Stomach (tissue), 9 donors: ENCODE results near the gene CA12. TPM values are rescaled to one million over a fixed set of nuclear protein-coding genes. Genes with fewer than 3 reads are reported as not detected.
A peak's percentile ranks its signal among the peaks of the same experiment; 100 is the strongest.

Experiments
- DNase-seq, 2 donors: peaks; one replicate each; pipeline versions ENCODE4 v3.0.0 to v3.0.0-alpha.2; 2013 to 2019
- H3K27ac ChIP-seq, 5 donors: fragments of 200-600 bp in 4 of 5; sonication (generic) in 4 of 5; one replicate each; pipeline ENCODE4 v1.5.1; 2013 to 2019; ENCODE audit warnings: mild to moderate bottlenecking in 1 of 5, moderate library complexity in 1 of 5
- H3K27me3 ChIP-seq, 3 donors: fragments of 200-600 bp; sonication (generic); one replicate each; pipeline ENCODE4 v1.5.1; 2017 to 2019; ENCODE audit warnings: mixed run types in 1 of 3
- H3K36me3 ChIP-seq, 4 donors: fragments of 200-600 bp; sonication (generic); 1 replicate in 3 of 4; 2 replicates in 1 of 4; pipeline ENCODE4 v1.5.1; 2016 to 2019
- H3K4me1 ChIP-seq, 4 donors: fragments of 200-600 bp; sonication (generic); one replicate each; pipeline ENCODE4 v1.5.1; 2016 to 2019
- H3K4me3 ChIP-seq, 4 donors: fragments of 200-600 bp; sonication (generic) in 3 of 4; one replicate each; pipeline ENCODE4 v1.5.1; 2016 to 2019; ENCODE audit warnings: mild to moderate bottlenecking in 1 of 4
- H3K9me3 ChIP-seq, 4 donors: fragments of 200-600 bp; sonication (generic); one replicate each; pipeline ENCODE4 v1.5.1; 2016 to 2019
- CTCF ChIP-seq, 7 experiments: fragments of 450-650 bp in 4 of 7; fragments of 200-600 bp in 3 of 7; sonication (generic) in 3 of 7; IDR thresholded peaks; one replicate each; pipeline ENCODE4 v1.5.1; 2016 to 2019; ENCODE audit warnings: antibody characterized with exemption in 7 of 7, control low read depth in 2 of 7, mild to moderate bottlenecking in 1 of 7
- EP300 ChIP-seq: sonication (generic); formaldehyde crosslinking; IDR thresholded peaks from one replicate; pipeline ENCODE4 v1.6.1; 2017; ENCODE audit warnings: antibody characterized with exemption
- POLR2A ChIP-seq, 4 donors: fragments of 450-650 bp; IDR thresholded peaks; one replicate each; pipeline ENCODE4 v1.6.1; 2016; ENCODE audit warnings: antibody characterized with exemption in 4 of 4, control low read depth in 2 of 4, mild to moderate bottlenecking in 1 of 4, moderate library complexity in 1 of 4
- POLR2AphosphoS5 ChIP-seq, 3 donors: sonication (generic); formaldehyde crosslinking; IDR thresholded peaks; one replicate each; pipeline ENCODE4 v1.6.1; 2016; ENCODE audit warnings: antibody characterized with exemption in 3 of 3
- WGBS, 5 donors: extraction: QIAGEN DNeasy Blood & Tissue Kit in 3 of 5; methylation state at CpG; one replicate each; pipeline versions ENCODE4 v1.1.5 to v1.1.7; 2013 to 2018; 5-methylcytosine and 5-hydroxymethylcytosine counted together
- intact Hi-C: fragments of 100-400 bp; cut with DNase I; formaldehyde crosslinking; loops from one replicate; pipeline ENCODE4 v1.15.1; 2023; ENCODE audit warnings: low total_unique reads
- polyA plus RNA-seq, 3 donors: library from polyadenylated mRNA; stranded (reverse); fragments of 200-250 nt; gene quantifications; one replicate each; pipeline ENCODE4 v1.2.3, GENCODE V29; 2013
- total RNA-seq, 5 donors: library from RNA; depleted of rRNA; stranded (reverse); fragments of >200 nt; gene quantifications; one replicate each; pipeline versions ENCODE4 v1.1.0 to v1.2.3, GENCODE V29; 2014 to 2016
- donor health status: healthy with polysubstance abuse.
- donor health status: Bipolar disorder and iron deficiency.
- donor health status: healthy.

Gene CA12
- total and polyA plus RNA-seq, 8 donors = 0.46 to 58.8 (median 7.7) TPM

- H3K36me3 ChIP-seq = no peaks in the 10 kb centered on the region
- no peaks in the 10 kb centered on the region for H3K27me3 ChIP-seq
- DNase-seq = peak; percentile 49 to 79
- peaks cover 15 to 54% (median 35%) of the 10 kb centered on the region in 4 donors for H3K4me1 ChIP-seq
- H3K27ac ChIP-seq = no peak overlapping the region
- TF ChIP-seq POLR2AphosphoS5 (IDR thresholded peaks at IDR 0.05) (no peak), POLR2A (IDR thresholded peaks at IDR 0.05) (no peak), CTCF (IDR thresholded peaks at IDR 0.05) (no peak), EP300 (no peak)
- intact Hi-C loops = no loop called here
- H3K4me3 ChIP-seq = no peak overlapping the region
- 21 to 47% (median 30%) methylated on average over 3 of the region's 3 CpGs for WGBS, 5 donors
- no peaks in the 10 kb centered on the region for H3K9me3 ChIP-seq
Measured at GRCh38 chr15:63362196-63362595, 19.4 kb downstream of the CA12 start.

GRCh38 chr15:63360170-63360569 is 21.5 kb downstream of the CA12 start:
- no peak for TF ChIP-seq EP300
- TF ChIP-seq CTCF (IDR thresholded peaks at IDR 0.05) = no peak
- WGBS, 5 donors = 65 to 78% (median 71%) methylated on average over 4 of the region's 4 CpGs
- H3K9me3 ChIP-seq = no peaks in the 10 kb centered on the region
- no peak overlapping the region for H3K27ac ChIP-seq
- no peak for DNase-seq
- no peak overlapping the region for H3K4me3 ChIP-seq
- H3K27me3 ChIP-seq = no peaks in the 10 kb centered on the region
- H3K4me1 ChIP-seq = peaks cover 0 to 33% (median 24%) of the 10 kb centered on the region in 4 donors
- H3K36me3 ChIP-seq = no peaks in the 10 kb centered on the region
- intact Hi-C loops = no loop called here

GRCh38 chr15:63358241-63359029 is 23.2 kb downstream of the CA12 start:
- H3K4me1 ChIP-seq = peaks cover 0 to 19% (median 10%) of the 10 kb centered on the region in 4 donors

GRCh38 chr15:63357731-63358130 is 23.9 kb downstream of the CA12 start:
- no peaks in the 10 kb centered on the region for H3K36me3 ChIP-seq
- H3K27me3 ChIP-seq = no peaks in the 10 kb centered on the region
- no peak for TF ChIP-seq CTCF (IDR thresholded peaks at IDR 0.05)
- TF ChIP-seq POLR2A (IDR thresholded peaks at IDR 0.05) = no peak
- no peak for DNase-seq
- intact Hi-C loops = no loop called here
- peaks cover 0 to 12% (median 5%) of the 10 kb centered on the region in 4 donors for H3K4me1 ChIP-seq
- no peak overlapping the region for H3K4me3 ChIP-seq
- no peak overlapping the region for H3K27ac ChIP-seq
- WGBS, 5 donors = 75 to 87% (median 77%) methylated on average over 3 of the region's 3 CpGs
- H3K9me3 ChIP-seq = no peaks in the 10 kb centered on the region

More at GRCh38 chr15:63358241-63359029, 23.2 kb downstream of the CA12 start:
- no peaks in the 10 kb centered on the region for H3K27me3 ChIP-seq
- no peak for TF ChIP-seq CTCF (IDR thresholded peaks at IDR 0.05)
- no peak for TF ChIP-seq POLR2A (IDR thresholded peaks at IDR 0.05)
- no peak for TF ChIP-seq POLR2AphosphoS5 (IDR thresholded peaks at IDR 0.05)
- TF ChIP-seq EP300 = no peak
- no peak overlapping the region for H3K4me3 ChIP-seq
- WGBS, 5 donors = 78 to 91% (median 88%) methylated on average over 15 of the region's 15 CpGs
- DNase-seq = no peak
- no peaks in the 10 kb centered on the region for H3K9me3 ChIP-seq
- no peak overlapping the region for H3K27ac ChIP-seq
- no peaks in the 10 kb centered on the region for H3K36me3 ChIP-seq
- intact Hi-C loops = no loop called here
